Dendritic cell treated with granulocyte-macrophage colony-stimulating factor and Interleukin-4, amounts not matched to agents 40 ng/mL and 50 ng/mL, for 4 days (primary cell): Measurements from ENCODE around the gene LRRFIP1.

Source experiments
- H3K27ac Mint-ChIP-seq: one replicate; pipeline ENCODE4 v1.8.0; 2022; ENCODE audit warnings: mild to moderate bottlenecking, mixed read lengths
- H3K27me3 Mint-ChIP-seq: one replicate; pipeline ENCODE4 v1.8.0; 2022; ENCODE audit warnings: mild to moderate bottlenecking, mixed read lengths
- H3K36me3 Mint-ChIP-seq: one replicate; pipeline ENCODE4 v1.8.0; 2022; ENCODE audit warnings: low read depth, mixed read lengths
- H3K4me1 Mint-ChIP-seq: one replicate; pipeline ENCODE4 v1.8.0; 2022; ENCODE audit warnings: low read depth, mixed read lengths
- H3K4me3 Mint-ChIP-seq: one replicate; pipeline ENCODE4 v1.8.0; 2022; ENCODE audit warnings: mild to moderate bottlenecking, moderate library complexity, mixed read lengths
- H3K9me3 Mint-ChIP-seq: one replicate; pipeline ENCODE4 v1.8.0; 2022; ENCODE audit warnings: mixed read lengths
- intact Hi-C: fragments of 100-400 bp; cut with micrococcal nuclease; formaldehyde crosslinking; loops from one replicate; pipeline ENCODE4 v1.15.0; 2022

The LRRFIP1 gene

GRCh38 chr2:237649541-237650454 is 22.4 kb downstream of the LRRFIP1 start:
- intact Hi-C loops: no loop called here
- Mint-ChIP-seq H3K27me3 (peaks cover 5% of the 10 kb centered on the region), H3K4me1 (no peaks in the 10 kb centered on the region), H3K27ac (no peak overlapping the region), H3K9me3 (peaks cover 27% of the 10 kb centered on the region), H3K36me3 (peaks cover 16% of the 10 kb centered on the region), H3K4me3 (no peak overlapping the region)

- Mint-ChIP-seq H3K27me3 (peaks cover 5% of the 10 kb centered on the region), H3K4me3 (no peak overlapping the region), H3K27ac (no peak overlapping the region), H3K36me3 (peaks cover 16% of the 10 kb centered on the region), H3K4me1 (no peaks in the 10 kb centered on the region), H3K9me3 (peaks cover 27% of the 10 kb centered on the region)
- intact Hi-C loops: no loop called here
Observed at GRCh38 chr2:237650455-237650850, 23.1 kb downstream of the LRRFIP1 start.

- H3K27ac Mint-ChIP-seq: no peak overlapping the region
- peaks cover 5% of the 10 kb centered on the region for H3K27me3 Mint-ChIP-seq
- peaks cover 16% of the 10 kb centered on the region for H3K36me3 Mint-ChIP-seq
- H3K4me3 Mint-ChIP-seq: no peak overlapping the region
- H3K4me1 Mint-ChIP-seq: no peaks in the 10 kb centered on the region
- intact Hi-C loops: no loop called here
- peaks cover 29% of the 10 kb centered on the region for H3K9me3 Mint-ChIP-seq
Observed at GRCh38 chr2:237651761-237652160, 24.4 kb downstream of the LRRFIP1 start.

GRCh38 chr2:237652181-237652580 is 24.8 kb downstream of the LRRFIP1 start:
- Mint-ChIP-seq H3K27ac (no peak overlapping the region), H3K36me3 (peaks cover 16% of the 10 kb centered on the region), H3K4me1 (no peaks in the 10 kb centered on the region), H3K9me3 (peaks cover 33% of the 10 kb centered on the region), H3K4me3 (no peak overlapping the region), H3K27me3 (peaks cover 5% of the 10 kb centered on the region)
- intact Hi-C loops: no loop called here

- Mint-ChIP-seq H3K4me3 (no peak overlapping the region), H3K27ac (no peak overlapping the region), H3K9me3 (peaks cover 35% of the 10 kb centered on the region), H3K36me3 (peaks cover 16% of the 10 kb centered on the region), H3K4me1 (no peaks in the 10 kb centered on the region), H3K27me3 (peaks cover 5% of the 10 kb centered on the region)
- intact Hi-C loops: no loop called here
Observed at GRCh38 chr2:237652854-237653253, 25.5 kb downstream of the LRRFIP1 start.

GRCh38 chr2:237653776-237654558 is 26.6 kb downstream of the LRRFIP1 start:
- no peak overlapping the region for H3K4me3 Mint-ChIP-seq
- H3K36me3 Mint-ChIP-seq: peaks cover 16% of the 10 kb centered on the region
- peaks cover 35% of the 10 kb centered on the region for H3K9me3 Mint-ChIP-seq
- intact Hi-C loops: no loop called here
- H3K27ac Mint-ChIP-seq: no peak overlapping the region
- no peaks in the 10 kb centered on the region for H3K4me1 Mint-ChIP-seq
- H3K27me3 Mint-ChIP-seq: peaks cover 5% of the 10 kb centered on the region

- Mint-ChIP-seq H3K4me3 (no peak overlapping the region), H3K9me3 (peaks cover 24% of the 10 kb centered on the region), H3K4me1 (peaks cover 4% of the 10 kb centered on the region), H3K36me3 (peaks cover 8% of the 10 kb centered on the region), H3K27me3 (peaks cover 3% of the 10 kb centered on the region), H3K27ac (no peak overlapping the region)
- intact Hi-C loops: no loop called here
Observed at GRCh38 chr2:237657063-237657462, 29.7 kb downstream of the LRRFIP1 start.

- no peak overlapping the region for H3K27ac Mint-ChIP-seq
- peaks cover 6% of the 10 kb centered on the region for H3K27me3 Mint-ChIP-seq
- no peak overlapping the region for H3K4me3 Mint-ChIP-seq
- intact Hi-C loops: no loop called here
- peaks cover 20% of the 10 kb centered on the region for H3K4me1 Mint-ChIP-seq
- H3K9me3 Mint-ChIP-seq: peaks cover 9% of the 10 kb centered on the region
- H3K36me3 Mint-ChIP-seq: no peaks in the 10 kb centered on the region
Observed at GRCh38 chr2:237660381-237660900, 33.1 kb downstream of the LRRFIP1 start.

GRCh38 chr2:237661270-237661669 is 33.9 kb downstream of the LRRFIP1 start:
- peaks cover 6% of the 10 kb centered on the region for H3K27me3 Mint-ChIP-seq
- intact Hi-C loops: no loop called here
- H3K36me3 Mint-ChIP-seq: no peaks in the 10 kb centered on the region
- no peak overlapping the region for H3K4me3 Mint-ChIP-seq
- peaks cover 9% of the 10 kb centered on the region for H3K9me3 Mint-ChIP-seq
- no peak overlapping the region for H3K27ac Mint-ChIP-seq
- peaks cover 20% of the 10 kb centered on the region for H3K4me1 Mint-ChIP-seq

- Mint-ChIP-seq H3K27me3 (peaks cover 10% of the 10 kb centered on the region), H3K36me3 (no peaks in the 10 kb centered on the region), H3K9me3 (peaks cover 6% of the 10 kb centered on the region), H3K4me3 (no peak overlapping the region), H3K4me1 (peaks cover 20% of the 10 kb centered on the region), H3K27ac (no peak overlapping the region)
- intact Hi-C loops: no loop called here
Observed at GRCh38 chr2:237661799-237662328, 34.5 kb downstream of the LRRFIP1 start.

GRCh38 chr2:237662671-237663093 is 35.3 kb downstream of the LRRFIP1 start:
- Mint-ChIP-seq H3K9me3 (no peaks in the 10 kb centered on the region), H3K27me3 (peaks cover 12% of the 10 kb centered on the region), H3K4me3 (peak overlapping the region; percentile 25), H3K36me3 (no peaks in the 10 kb centered on the region), H3K4me1 (peaks cover 20% of the 10 kb centered on the region), H3K27ac (no peak overlapping the region)
- intact Hi-C loops: no loop called here

- Mint-ChIP-seq H3K27ac (no peak overlapping the region), H3K36me3 (no peaks in the 10 kb centered on the region), H3K9me3 (no peaks in the 10 kb centered on the region), H3K4me1 (peaks cover 20% of the 10 kb centered on the region), H3K4me3 (no peak overlapping the region), H3K27me3 (peaks cover 12% of the 10 kb centered on the region)
- intact Hi-C loops: no loop called here
Observed at GRCh38 chr2:237663517-237664110, 36.2 kb downstream of the LRRFIP1 start.

GRCh38 chr2:237664151-237664550 is 36.8 kb downstream of the LRRFIP1 start:
- no peak overlapping the region for H3K27ac Mint-ChIP-seq
- peaks cover 20% of the 10 kb centered on the region for H3K4me1 Mint-ChIP-seq
- intact Hi-C loops: no loop called here

More at GRCh38 chr2:237664151-237664550, 36.8 kb downstream of the LRRFIP1 start:
- no peak overlapping the region for H3K4me3 Mint-ChIP-seq
- no peaks in the 10 kb centered on the region for H3K36me3 Mint-ChIP-seq
- peaks cover 12% of the 10 kb centered on the region for H3K27me3 Mint-ChIP-seq
- no peaks in the 10 kb centered on the region for H3K9me3 Mint-ChIP-seq
